ENCODE results near the gene TMEM132E. TPM values are rescaled to one million over a fixed set of nuclear protein-coding genes. Genes with fewer than 3 reads are reported as not detected.

The TMEM132E gene
- total RNA-seq, 2 donors from 2014 or later, result 0.15 TPM; not detected in 1

DNA sequence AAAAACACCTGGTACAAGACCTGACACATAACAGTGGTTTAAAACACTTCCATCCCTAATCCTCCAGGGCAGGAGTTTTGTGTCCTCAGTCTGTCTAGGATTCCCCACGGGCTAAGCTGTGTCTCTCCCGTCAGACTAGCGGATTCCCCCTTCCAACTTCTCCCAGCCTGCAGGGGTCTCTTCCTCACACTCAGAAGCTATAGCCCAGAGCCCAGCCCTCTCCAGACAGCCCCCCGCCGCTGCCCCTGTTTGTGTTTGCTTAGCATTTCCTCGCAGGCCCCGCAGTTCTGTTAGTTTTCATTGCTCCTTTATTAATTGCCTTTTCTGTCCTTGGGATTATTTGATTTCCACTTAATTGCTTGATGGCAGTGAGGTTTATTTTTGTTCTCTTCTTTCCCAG lies 91.2 kb downstream of the TMEM132E start:
- Mint-ChIP-seq H3K27me3 (ENCODE audit: insufficient read depth) (peaks cover 2% of the 10 kb centered on the region), H3K4me3 (no peak overlapping the region), H3K9me3 (no peaks in the 10 kb centered on the region), H3K27ac (no peak overlapping the region), H3K4me1 (peaks cover 20% of the 10 kb centered on the region), H3K36me3 (ENCODE audit: low read depth) (no peaks in the 10 kb centered on the region)
- no peak overlapping the region for H3K9ac ChIP-seq (ENCODE audit: extremely low read depth, low read length, poor library complexity, severe bottlenecking)
- no peak overlapping the region for H3K4me3 ChIP-seq (ENCODE audit: low read length)
- H3K36me3 ChIP-seq (ENCODE audit: control insufficient read depth, insufficient read depth, low read length), result no peaks in the 10 kb centered on the region
- WGBS, 2 experiments (ENCODE audit: insufficient coverage in 1 of 2, insufficient read length in 1 of 2), result 56 to 67% methylated on average over 6 to 7 of the region's 7 CpGs
- no peaks in the 10 kb centered on the region for H3K9me3 ChIP-seq (ENCODE audit: control insufficient read depth, low read length)
- no peak for DNase-seq
- H3K27me3 ChIP-seq (ENCODE audit: control insufficient read depth, insufficient read depth, low read length, poor library complexity, severe bottlenecking), result no peaks in the 10 kb centered on the region
- H3K4me1 ChIP-seq (ENCODE audit: control insufficient read depth, insufficient read depth, low read length), result peaks cover 3% of the 10 kb centered on the region
- TF ChIP-seq, protein P1, sequence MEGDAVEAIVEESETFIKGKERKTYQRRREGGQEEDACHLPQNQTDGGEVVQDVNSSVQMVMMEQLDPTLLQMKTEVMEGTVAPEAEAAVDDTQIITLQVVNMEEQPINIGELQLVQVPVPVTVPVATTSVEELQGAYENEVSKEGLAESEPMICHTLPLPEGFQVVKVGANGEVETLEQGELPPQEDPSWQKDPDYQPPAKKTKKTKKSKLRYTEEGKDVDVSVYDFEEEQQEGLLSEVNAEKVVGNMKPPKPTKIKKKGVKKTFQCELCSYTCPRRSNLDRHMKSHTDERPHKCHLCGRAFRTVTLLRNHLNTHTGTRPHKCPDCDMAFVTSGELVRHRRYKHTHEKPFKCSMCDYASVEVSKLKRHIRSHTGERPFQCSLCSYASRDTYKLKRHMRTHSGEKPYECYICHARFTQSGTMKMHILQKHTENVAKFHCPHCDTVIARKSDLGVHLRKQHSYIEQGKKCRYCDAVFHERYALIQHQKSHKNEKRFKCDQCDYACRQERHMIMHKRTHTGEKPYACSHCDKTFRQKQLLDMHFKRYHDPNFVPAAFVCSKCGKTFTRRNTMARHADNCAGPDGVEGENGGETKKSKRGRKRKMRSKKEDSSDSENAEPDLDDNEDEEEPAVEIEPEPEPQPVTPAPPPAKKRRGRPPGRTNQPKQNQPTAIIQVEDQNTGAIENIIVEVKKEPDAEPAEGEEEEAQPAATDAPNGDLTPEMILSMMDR (conservative IDR thresholded peaks at IDR 0.05), result peak; percentile 26
- H3K27ac ChIP-seq (ENCODE audit: low read depth, low read length), result no peak overlapping the region

DNA sequence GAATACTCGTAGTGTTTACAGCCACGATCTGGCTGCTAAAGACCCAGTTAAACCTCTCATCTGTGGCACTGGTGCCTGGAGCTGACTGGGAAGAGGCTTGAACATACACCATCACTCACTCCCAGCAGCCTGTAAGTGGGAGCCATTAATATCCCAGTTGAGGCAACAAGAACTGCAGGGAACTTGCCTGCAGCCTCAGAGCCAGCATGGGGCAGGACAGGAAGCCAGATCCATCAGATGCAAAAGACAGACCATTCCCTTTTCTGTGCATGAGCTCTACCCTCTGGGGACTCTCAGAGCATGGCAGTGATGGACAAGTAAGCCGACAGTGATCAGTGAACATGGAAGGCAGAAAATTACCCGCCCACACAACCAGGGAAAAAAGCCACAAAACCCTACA lies 91.8 kb downstream of the TMEM132E start:
- Mint-ChIP-seq H3K4me3 (no peak overlapping the region), H3K27me3 (ENCODE audit: insufficient read depth) (peaks cover 2% of the 10 kb centered on the region), H3K36me3 (ENCODE audit: low read depth) (no peaks in the 10 kb centered on the region), H3K4me1 (peaks cover 18% of the 10 kb centered on the region), H3K27ac (no peak overlapping the region), H3K9me3 (no peaks in the 10 kb centered on the region)
- Histone ChIP-seq H3K27ac (ENCODE audit: low read depth, low read length) (no peak overlapping the region), H3K4me3 (ENCODE audit: low read length) (no peak overlapping the region), H3K9ac (ENCODE audit: extremely low read depth, low read length, poor library complexity, severe bottlenecking) (no peak overlapping the region), H3K9me3 (ENCODE audit: control insufficient read depth, low read length) (no peaks in the 10 kb centered on the region), H3K4me1 (ENCODE audit: control insufficient read depth, insufficient read depth, low read length) (no peaks in the 10 kb centered on the region), H3K36me3 (ENCODE audit: control insufficient read depth, insufficient read depth, low read length) (no peaks in the 10 kb centered on the region), H3K27me3 (ENCODE audit: control insufficient read depth, insufficient read depth, low read length, poor library complexity, severe bottlenecking) (no peaks in the 10 kb centered on the region)
- DNase-seq, result no peak
- WGBS, 2 experiments (ENCODE audit: insufficient coverage in 1 of 2, insufficient read length in 1 of 2), result 82 to 92% methylated on average over 2 to 4 of the region's 4 CpGs
- TF ChIP-seq, protein P1 (conservative IDR thresholded peaks at IDR 0.05), result no peak

DNA sequence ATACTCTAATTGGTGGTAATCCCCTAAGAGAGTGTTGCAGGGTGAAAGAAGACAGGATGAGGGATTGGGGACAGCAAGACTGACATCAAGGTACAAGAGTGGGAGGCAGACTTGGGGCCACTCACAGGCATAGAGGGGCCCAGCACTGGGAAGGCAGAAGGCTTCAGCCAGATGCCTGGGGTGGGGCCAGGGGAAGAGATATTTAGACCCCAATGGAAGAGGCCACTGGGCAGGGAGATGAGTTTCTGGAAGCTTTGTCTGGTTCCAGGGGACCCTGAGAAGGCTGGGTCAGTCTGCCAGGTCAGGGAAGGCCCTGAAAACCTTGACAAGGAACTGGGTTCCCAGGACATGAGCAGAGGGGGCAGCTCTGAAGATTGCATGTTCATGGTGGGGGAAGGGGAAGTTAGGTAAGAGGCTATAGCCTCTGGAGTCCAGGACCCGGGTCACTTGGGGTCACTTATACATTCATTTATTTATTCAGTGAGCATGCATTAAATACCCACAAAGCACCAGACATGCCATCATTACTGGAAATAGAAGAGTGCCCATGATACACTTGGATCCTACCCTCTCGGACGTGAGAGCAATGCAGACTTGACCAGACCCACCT lies 92.9 kb downstream of the TMEM132E start:
- no peak overlapping the region for H3K4me3 ChIP-seq (ENCODE audit: low read length)
- H3K9me3 Mint-ChIP-seq, result no peaks in the 10 kb centered on the region
- no peaks in the 10 kb centered on the region for H3K4me1 ChIP-seq (ENCODE audit: control insufficient read depth, insufficient read depth, low read length)
- no peak overlapping the region for H3K4me3 Mint-ChIP-seq
- peaks cover 17% of the 10 kb centered on the region for H3K4me1 Mint-ChIP-seq
- H3K27ac Mint-ChIP-seq, result no peak overlapping the region
- H3K27ac ChIP-seq (ENCODE audit: low read depth, low read length), result no peak overlapping the region
- whole genome bisulfite sequencing, 2 experiments (ENCODE audit: insufficient coverage in 1 of 2, insufficient read length in 1 of 2), result 81 to 95% methylated on average over 2 to 3 of the region's 3 CpGs
- H3K9ac ChIP-seq (ENCODE audit: extremely low read depth, low read length, poor library complexity, severe bottlenecking), result no peak overlapping the region
- H3K27me3 ChIP-seq (ENCODE audit: control insufficient read depth, insufficient read depth, low read length, poor library complexity, severe bottlenecking), result no peaks in the 10 kb centered on the region
- no peaks in the 10 kb centered on the region for H3K36me3 Mint-ChIP-seq (ENCODE audit: low read depth)
- H3K27me3 Mint-ChIP-seq (ENCODE audit: insufficient read depth), result peaks cover 2% of the 10 kb centered on the region
- no peak for DNase-seq
- TF ChIP-seq, protein P1 (conservative IDR thresholded peaks at IDR 0.05), result no peak
- no peaks in the 10 kb centered on the region for H3K9me3 ChIP-seq (ENCODE audit: control insufficient read depth, low read length)
- H3K36me3 ChIP-seq (ENCODE audit: control insufficient read depth, insufficient read depth, low read length), result no peaks in the 10 kb centered on the region
